HepG2 (cell line): ENCODE results near the gene KIAA0232. TPM values are rescaled to one million over a fixed set of nuclear protein-coding genes. Genes with fewer than 3 reads are reported as not detected.

Experiments used
- ARID2 ChIP-seq: sonication (generic); formaldehyde crosslinking; IDR thresholded peaks from 2 replicates; pipeline ENCODE4 v1.8.1; 2022; ENCODE audit warnings: mild to moderate bottlenecking, missing genetic modification reagents, borderline replicate concordance
- GATAD2A ChIP-seq: IDR thresholded peaks from 2 replicates; pipeline ENCODE4 v1.6.1; 2016
- MED8 ChIP-seq: sonication (generic); formaldehyde crosslinking; IDR thresholded peaks from 2 replicates; pipeline ENCODE4 v1.8.1; 2023; ENCODE audit warnings: mild to moderate bottlenecking, missing genetic modification reagents; ENCODE audit not compliant: insufficient replicate concordance
- RXRA ChIP-seq: sonication (generic); formaldehyde crosslinking; IDR thresholded peaks from 2 replicates; pipeline ENCODE4 v1.5.1; 2020; ENCODE audit warnings: missing genetic modification reagents
- SALL2 ChIP-seq: sonication (generic); formaldehyde crosslinking; IDR thresholded peaks from 2 replicates; pipeline ENCODE4 v1.8.1; 2023; ENCODE audit warnings: mild to moderate bottlenecking, missing genetic modification reagents, inconsistent platforms
- SP1 ChIP-seq, 2 experiments: fragments of 450-650 bp in 1 of 2; sonication (generic) in 1 of 2; formaldehyde crosslinking in 1 of 2; IDR thresholded peaks; 2 replicates each; pipeline versions ENCODE4 v1.4.0 to v1.6.1; 2016 to 2020; ENCODE audit warnings: missing genetic modification reagents in 1 of 2
- SYNCRIP ChIP-seq: fragments of 200-400 bp; formaldehyde crosslinking; IDR thresholded peaks from 2 replicates; pipeline ENCODE4 v1.6.1; 2018; ENCODE audit warnings: mild to moderate bottlenecking, low read depth, low read length; ENCODE audit not compliant: insufficient read depth
- ZBTB14 ChIP-seq: sonication (generic); formaldehyde crosslinking; IDR thresholded peaks from 2 replicates; pipeline ENCODE4 v1.4.0; 2020; ENCODE audit warnings: missing genetic modification reagents
- ZNF207 ChIP-seq: fragments of 450-650 bp; IDR thresholded peaks from 2 replicates; pipeline ENCODE4 v1.6.1; 2016; ENCODE audit warnings: antibody characterized with exemption, borderline replicate concordance
- ZNF253 ChIP-seq: sonication (generic); formaldehyde crosslinking; IDR thresholded peaks from 2 replicates; pipeline ENCODE4 v1.8.0; 2022; ENCODE audit warnings: mild to moderate bottlenecking, missing genetic modification reagents, borderline replicate concordance
- ZNF652 ChIP-seq: IDR thresholded peaks from 2 replicates; pipeline ENCODE4 v1.6.1; 2016; ENCODE audit warnings: low read depth, borderline replicate concordance
- polyA plus RNA-seq, 8 experiments: library from polyadenylated mRNA; depleted of rRNA in 3 of 8; stranded (reverse) in 7 of 8; unstranded in 1 of 8; fragments of >200 nt; fragmentation: Illumina TruSeq in 4 of 8; extraction: Trizol in 4 of 8; gene quantifications; 2 replicates each; pipeline versions ENCODE4 v1.2.1 to v1.2.3, GENCODE V29; 2011 to 2016; ENCODE audit warnings: low read depth in 4 of 8, missing spikeins in 1 of 8, mixed read lengths in 1 of 8; ENCODE audit not compliant: insufficient read depth in 1 of 8
- total RNA-seq, 5 experiments: library from RNA; depleted of rRNA; stranded (reverse); fragments of >200 nt; fragmentation: Illumina TruSeq; extraction: Trizol; gene quantifications; 2 replicates each; pipeline ENCODE4 v1.2.3, GENCODE V29; 2016; ENCODE audit warnings: low read depth in 1 of 5
- TF ChIP-seq, protein P1 (sequence below): sonication (generic); formaldehyde crosslinking; IDR thresholded peaks from 2 replicates; pipeline ENCODE4 v1.9.0; 2022; ENCODE audit warnings: missing genetic modification reagents, mild to moderate bottlenecking, borderline replicate concordance
- TF ChIP-seq, protein P2 (sequence below): IDR thresholded peaks from 2 replicates; pipeline ENCODE4 v1.6.1; 2016; ENCODE audit warnings: mild to moderate bottlenecking
- TF ChIP-seq, protein P3 (sequence below): IDR thresholded peaks from 2 replicates; pipeline ENCODE4 v1.6.1; 2016; ENCODE audit warnings: low read depth, missing genetic modification reagents, missing compliant biosample characterization
- TF ChIP-seq, protein P4 (sequence below): fragments of 450-650 bp; IDR thresholded peaks from 2 replicates; pipeline ENCODE4 v1.6.1; 2017; ENCODE audit warnings: mild to moderate bottlenecking

KIAA0232 gene
- total and polyA plus RNA-seq, 2 of the 13 experiments (the other 11 are each of a cell fraction or from before 2014, with no cell fraction given) = 7.8 to 17.1 TPM

GRCh38 chr4:6909113-6909969 is 126.8 kb downstream of the KIAA0232 start, which contains the start of gene TBC1D14 (continued):
- TF ChIP-seq ZBTB14 (CRISPR knock-in tag) = peak; percentile 80
- TF ChIP-seq, protein P1, sequence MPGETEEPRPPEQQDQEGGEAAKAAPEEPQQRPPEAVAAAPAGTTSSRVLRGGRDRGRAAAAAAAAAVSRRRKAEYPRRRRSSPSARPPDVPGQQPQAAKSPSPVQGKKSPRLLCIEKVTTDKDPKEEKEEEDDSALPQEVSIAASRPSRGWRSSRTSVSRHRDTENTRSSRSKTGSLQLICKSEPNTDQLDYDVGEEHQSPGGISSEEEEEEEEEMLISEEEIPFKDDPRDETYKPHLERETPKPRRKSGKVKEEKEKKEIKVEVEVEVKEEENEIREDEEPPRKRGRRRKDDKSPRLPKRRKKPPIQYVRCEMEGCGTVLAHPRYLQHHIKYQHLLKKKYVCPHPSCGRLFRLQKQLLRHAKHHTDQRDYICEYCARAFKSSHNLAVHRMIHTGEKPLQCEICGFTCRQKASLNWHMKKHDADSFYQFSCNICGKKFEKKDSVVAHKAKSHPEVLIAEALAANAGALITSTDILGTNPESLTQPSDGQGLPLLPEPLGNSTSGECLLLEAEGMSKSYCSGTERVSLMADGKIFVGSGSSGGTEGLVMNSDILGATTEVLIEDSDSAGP (CRISPR knock-in tag) = peak; percentile 65; the same call in 1 of the 2 replicates
- TF ChIP-seq, protein P2, sequence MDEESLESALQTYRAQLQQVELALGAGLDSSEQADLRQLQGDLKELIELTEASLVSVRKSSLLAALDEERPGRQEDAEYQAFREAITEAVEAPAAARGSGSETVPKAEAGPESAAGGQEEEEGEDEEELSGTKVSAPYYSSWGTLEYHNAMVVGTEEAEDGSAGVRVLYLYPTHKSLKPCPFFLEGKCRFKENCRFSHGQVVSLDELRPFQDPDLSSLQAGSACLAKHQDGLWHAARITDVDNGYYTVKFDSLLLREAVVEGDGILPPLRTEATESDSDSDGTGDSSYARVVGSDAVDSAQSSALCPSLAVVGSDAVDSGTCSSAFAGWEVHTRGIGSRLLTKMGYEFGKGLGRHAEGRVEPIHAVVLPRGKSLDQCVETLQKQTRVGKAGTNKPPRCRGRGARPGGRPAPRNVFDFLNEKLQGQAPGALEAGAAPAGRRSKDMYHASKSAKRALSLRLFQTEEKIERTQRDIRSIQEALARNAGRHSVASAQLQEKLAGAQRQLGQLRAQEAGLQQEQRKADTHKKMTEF = peak; percentile 77
- TF ChIP-seq, protein P3, sequence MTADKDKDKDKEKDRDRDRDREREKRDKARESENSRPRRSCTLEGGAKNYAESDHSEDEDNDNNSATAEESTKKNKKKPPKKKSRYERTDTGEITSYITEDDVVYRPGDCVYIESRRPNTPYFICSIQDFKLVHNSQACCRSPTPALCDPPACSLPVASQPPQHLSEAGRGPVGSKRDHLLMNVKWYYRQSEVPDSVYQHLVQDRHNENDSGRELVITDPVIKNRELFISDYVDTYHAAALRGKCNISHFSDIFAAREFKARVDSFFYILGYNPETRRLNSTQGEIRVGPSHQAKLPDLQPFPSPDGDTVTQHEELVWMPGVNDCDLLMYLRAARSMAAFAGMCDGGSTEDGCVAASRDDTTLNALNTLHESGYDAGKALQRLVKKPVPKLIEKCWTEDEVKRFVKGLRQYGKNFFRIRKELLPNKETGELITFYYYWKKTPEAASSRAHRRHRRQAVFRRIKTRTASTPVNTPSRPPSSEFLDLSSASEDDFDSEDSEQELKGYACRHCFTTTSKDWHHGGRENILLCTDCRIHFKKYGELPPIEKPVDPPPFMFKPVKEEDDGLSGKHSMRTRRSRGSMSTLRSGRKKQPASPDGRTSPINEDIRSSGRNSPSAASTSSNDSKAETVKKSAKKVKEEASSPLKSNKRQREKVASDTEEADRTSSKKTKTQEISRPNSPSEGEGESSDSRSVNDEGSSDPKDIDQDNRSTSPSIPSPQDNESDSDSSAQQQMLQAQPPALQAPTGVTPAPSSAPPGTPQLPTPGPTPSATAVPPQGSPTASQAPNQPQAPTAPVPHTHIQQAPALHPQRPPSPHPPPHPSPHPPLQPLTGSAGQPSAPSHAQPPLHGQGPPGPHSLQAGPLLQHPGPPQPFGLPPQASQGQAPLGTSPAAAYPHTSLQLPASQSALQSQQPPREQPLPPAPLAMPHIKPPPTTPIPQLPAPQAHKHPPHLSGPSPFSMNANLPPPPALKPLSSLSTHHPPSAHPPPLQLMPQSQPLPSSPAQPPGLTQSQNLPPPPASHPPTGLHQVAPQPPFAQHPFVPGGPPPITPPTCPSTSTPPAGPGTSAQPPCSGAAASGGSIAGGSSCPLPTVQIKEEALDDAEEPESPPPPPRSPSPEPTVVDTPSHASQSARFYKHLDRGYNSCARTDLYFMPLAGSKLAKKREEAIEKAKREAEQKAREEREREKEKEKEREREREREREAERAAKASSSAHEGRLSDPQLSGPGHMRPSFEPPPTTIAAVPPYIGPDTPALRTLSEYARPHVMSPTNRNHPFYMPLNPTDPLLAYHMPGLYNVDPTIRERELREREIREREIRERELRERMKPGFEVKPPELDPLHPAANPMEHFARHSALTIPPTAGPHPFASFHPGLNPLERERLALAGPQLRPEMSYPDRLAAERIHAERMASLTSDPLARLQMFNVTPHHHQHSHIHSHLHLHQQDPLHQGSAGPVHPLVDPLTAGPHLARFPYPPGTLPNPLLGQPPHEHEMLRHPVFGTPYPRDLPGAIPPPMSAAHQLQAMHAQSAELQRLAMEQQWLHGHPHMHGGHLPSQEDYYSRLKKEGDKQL (CRISPR knock-in tag) = no peak
- TF ChIP-seq ARID2 (CRISPR knock-in tag) = no peak
- no peak for TF ChIP-seq ZNF253 (CRISPR knock-in tag)
- TF ChIP-seq ZNF652 = no peak
- TF ChIP-seq SP1 (IDR thresholded peaks at IDR 0.05) = no peak
- TF ChIP-seq SP1 (CRISPR knock-in tag; IDR thresholded peaks at IDR 0.05) = peak; percentile 21; the same call in 1 of the 2 replicates
- TF ChIP-seq SALL2 (CRISPR knock-in tag) = 0 out of 2 replicates have a peak, but pooled peaks have one; percentile 17
- TF ChIP-seq SYNCRIP = no peak
- TF ChIP-seq ZNF207 = no peak
- no peak for TF ChIP-seq MED8
- TF ChIP-seq RXRA (CRISPR knock-in tag) = peak; percentile 52
- no peak for TF ChIP-seq GATAD2A (CRISPR knock-in tag)
- TF ChIP-seq, protein P4, sequence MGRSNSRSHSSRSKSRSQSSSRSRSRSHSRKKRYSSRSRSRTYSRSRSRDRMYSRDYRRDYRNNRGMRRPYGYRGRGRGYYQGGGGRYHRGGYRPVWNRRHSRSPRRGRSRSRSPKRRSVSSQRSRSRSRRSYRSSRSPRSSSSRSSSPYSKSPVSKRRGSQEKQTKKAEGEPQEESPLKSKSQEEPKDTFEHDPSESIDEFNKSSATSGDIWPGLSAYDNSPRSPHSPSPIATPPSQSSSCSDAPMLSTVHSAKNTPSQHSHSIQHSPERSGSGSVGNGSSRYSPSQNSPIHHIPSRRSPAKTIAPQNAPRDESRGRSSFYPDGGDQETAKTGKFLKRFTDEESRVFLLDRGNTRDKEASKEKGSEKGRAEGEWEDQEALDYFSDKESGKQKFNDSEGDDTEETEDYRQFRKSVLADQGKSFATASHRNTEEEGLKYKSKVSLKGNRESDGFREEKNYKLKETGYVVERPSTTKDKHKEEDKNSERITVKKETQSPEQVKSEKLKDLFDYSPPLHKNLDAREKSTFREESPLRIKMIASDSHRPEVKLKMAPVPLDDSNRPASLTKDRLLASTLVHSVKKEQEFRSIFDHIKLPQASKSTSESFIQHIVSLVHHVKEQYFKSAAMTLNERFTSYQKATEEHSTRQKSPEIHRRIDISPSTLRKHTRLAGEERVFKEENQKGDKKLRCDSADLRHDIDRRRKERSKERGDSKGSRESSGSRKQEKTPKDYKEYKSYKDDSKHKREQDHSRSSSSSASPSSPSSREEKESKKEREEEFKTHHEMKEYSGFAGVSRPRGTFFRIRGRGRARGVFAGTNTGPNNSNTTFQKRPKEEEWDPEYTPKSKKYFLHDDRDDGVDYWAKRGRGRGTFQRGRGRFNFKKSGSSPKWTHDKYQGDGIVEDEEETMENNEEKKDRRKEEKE = no peak
